ENCODE data around the gene ABCA13.

DNA sequence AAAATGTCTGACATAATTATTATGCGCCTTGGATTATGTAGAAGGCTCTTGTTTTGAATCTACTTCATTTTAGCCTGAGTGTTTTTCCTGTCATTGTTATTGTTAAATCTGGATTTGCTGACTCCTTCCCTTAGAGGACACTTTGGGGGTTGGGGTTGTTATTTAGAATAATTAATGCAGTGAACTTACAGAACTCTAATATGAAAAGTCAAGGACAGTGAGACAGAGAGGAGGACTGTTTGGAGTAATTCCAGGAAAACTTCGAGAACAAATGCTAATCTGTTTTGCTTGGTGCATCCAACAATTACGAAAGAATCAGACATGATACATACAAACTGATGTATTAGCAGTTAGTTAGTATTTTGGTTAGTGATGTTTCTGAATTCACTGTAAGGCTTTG is 146.1 kb downstream of the ABCA13 start:
- TF ChIP-seq, protein P1, sequence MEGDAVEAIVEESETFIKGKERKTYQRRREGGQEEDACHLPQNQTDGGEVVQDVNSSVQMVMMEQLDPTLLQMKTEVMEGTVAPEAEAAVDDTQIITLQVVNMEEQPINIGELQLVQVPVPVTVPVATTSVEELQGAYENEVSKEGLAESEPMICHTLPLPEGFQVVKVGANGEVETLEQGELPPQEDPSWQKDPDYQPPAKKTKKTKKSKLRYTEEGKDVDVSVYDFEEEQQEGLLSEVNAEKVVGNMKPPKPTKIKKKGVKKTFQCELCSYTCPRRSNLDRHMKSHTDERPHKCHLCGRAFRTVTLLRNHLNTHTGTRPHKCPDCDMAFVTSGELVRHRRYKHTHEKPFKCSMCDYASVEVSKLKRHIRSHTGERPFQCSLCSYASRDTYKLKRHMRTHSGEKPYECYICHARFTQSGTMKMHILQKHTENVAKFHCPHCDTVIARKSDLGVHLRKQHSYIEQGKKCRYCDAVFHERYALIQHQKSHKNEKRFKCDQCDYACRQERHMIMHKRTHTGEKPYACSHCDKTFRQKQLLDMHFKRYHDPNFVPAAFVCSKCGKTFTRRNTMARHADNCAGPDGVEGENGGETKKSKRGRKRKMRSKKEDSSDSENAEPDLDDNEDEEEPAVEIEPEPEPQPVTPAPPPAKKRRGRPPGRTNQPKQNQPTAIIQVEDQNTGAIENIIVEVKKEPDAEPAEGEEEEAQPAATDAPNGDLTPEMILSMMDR (IDR thresholded peaks at IDR 0.05 in 2 of 3, conservative IDR thresholded peaks at IDR 0.05 in 1 of 3; ENCODE audit: borderline replicate concordance in 1 of 3, insufficient read depth in 1 of 3, low read depth in 2 of 3, low read length in 2 of 3): no peak
- TF ChIP-seq RAD21 (IDR thresholded peaks at IDR 0.05; ENCODE audit: low read depth) (no peak), CEBPB (IDR thresholded peaks at IDR 0.05; ENCODE audit: low read depth) (no peak), POLR2A (IDR thresholded peaks at IDR 0.05; ENCODE audit: borderline replicate concordance, extremely low read depth, insufficient read depth, insufficient read length) (no peak)
- TF ChIP-seq, protein P2, sequence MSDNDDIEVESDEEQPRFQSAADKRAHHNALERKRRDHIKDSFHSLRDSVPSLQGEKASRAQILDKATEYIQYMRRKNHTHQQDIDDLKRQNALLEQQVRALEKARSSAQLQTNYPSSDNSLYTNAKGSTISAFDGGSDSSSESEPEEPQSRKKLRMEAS (IDR thresholded peaks at IDR 0.05): no peak
